K562 (cell line): Measurements from ENCODE around the gene CENPU. TPM values are rescaled to one million over a fixed set of nuclear protein-coding genes. Genes with fewer than 3 reads are reported as not detected.

Experiments used
- ATAC-seq: fragments of 200-7000 bp; cut with Tn5 transposase; 3 replicates; pipeline ENCODE4 v1.9.1; 2020; ENCODE audit warnings: moderate library complexity
- BruUV-seq: library from RNA; stranded (reverse); fragments of 400-500 nt; replicated peaks from 2 replicates; lab custom pipeline; 2021; lab: Mats Ljungman, UMichigan
- CTCF ChIA-PET: fragments of 300-600 bp; formaldehyde crosslinking; extraction: SDS; loops from one replicate; lab custom pipeline; 2021; ENCODE audit warnings: low intra/inter-chr PET ratio; lab: Yijun Ruan, JAX
- POLR2A ChIA-PET: fragments of 300-600, 350-650 bp; sonication (Branson Sonifier 250); formaldehyde crosslinking; extraction: SDS; loops from one replicate; lab custom pipeline; 2021; ENCODE audit warnings: antibody characterized with exemption, inconsistent platforms; lab: Yijun Ruan, JAX
- DNase-seq, 4 experiments: peaks; one replicate each; pipeline versions ENCODE4 v3.0.0 to v3.0.0-alpha.2; 2011 to 2018; ENCODE audit warnings: low spot score in 3 of 4, mixed read lengths in 3 of 4; ENCODE audit errors: extremely low read depth in 1 of 4
- FAIRE-seq: peaks from 2 replicates; lab custom pipeline; 2011; peaks lifted over from hg19 to GRCh38; lab: Jason Lieb, UNC
- H2AFZ ChIP-seq: 2 replicates; pipeline ENCODE4 v1.6.0; 2011; ENCODE audit warnings: low read depth, low read length, control low read depth, inconsistent platforms
- H3K27ac ChIP-seq: fragments of 200-600 bp; 3 replicates; pipeline ENCODE4 v1.8.0; 2011; ENCODE audit warnings: low read depth, mild to moderate bottlenecking, control low read depth, inconsistent platforms, low read length, moderate library complexity, mixed read lengths; ENCODE audit errors: extremely low read depth
- H3K27me3 ChIP-seq, 2 experiments: fragments of 300-600 bp in 1 of 2; 2 replicates in 1 of 2; 3 replicates in 1 of 2; pipeline versions ENCODE4 v1.6.0 to v1.8.0; 2011; ENCODE audit warnings: inconsistent platforms in 2 of 2, low read length in 2 of 2, mild to moderate bottlenecking in 1 of 2, mixed read lengths in 1 of 2, moderate library complexity in 1 of 2; ENCODE audit not compliant: control insufficient read depth in 2 of 2, insufficient read depth in 2 of 2
- H3K36me3 ChIP-seq: fragments of 300-600 bp; 3 replicates; pipeline ENCODE4 v1.8.0; 2011; ENCODE audit warnings: mild to moderate bottlenecking, low read length, inconsistent platforms; ENCODE audit not compliant: control insufficient read depth, insufficient read depth
- H3K4me1 ChIP-seq, 2 experiments: fragments of 200-600 bp in 1 of 2; replicated peaks in 1 of 2; 2 replicates in 1 of 2; 3 replicates in 1 of 2; pipeline versions ENCODE4 v1.5.1 to v1.8.0; 2011; ENCODE audit warnings: inconsistent platforms in 2 of 2, low read length in 2 of 2, mild to moderate bottlenecking in 1 of 2, mixed read lengths in 1 of 2, moderate library complexity in 1 of 2; ENCODE audit not compliant: control insufficient read depth in 2 of 2, insufficient read depth in 2 of 2
- H3K4me2 ChIP-seq: 2 replicates; pipeline ENCODE4 v1.6.1; 2011; ENCODE audit warnings: low read length, control low read depth, inconsistent platforms, mixed read lengths; ENCODE audit not compliant: insufficient read depth
- H3K4me3 ChIP-seq: fragments of 200-600 bp; sonication (generic), shearing (Covaris generic); 2 replicates; pipeline ENCODE4 v1.5.1; 2016; ENCODE audit warnings: control low read depth, inconsistent platforms
- H3K79me2 ChIP-seq: fragments of 200-600 bp; 3 replicates; pipeline ENCODE4 v1.8.0; 2011; ENCODE audit warnings: low read length, inconsistent platforms; ENCODE audit not compliant: control insufficient read depth, insufficient read depth
- H3K9ac ChIP-seq, 2 experiments: 2 replicates each; pipeline versions ENCODE4 v1.6.0 to v1.6.1; 2011; ENCODE audit warnings: low read depth in 2 of 2, low read length in 2 of 2, control low read depth in 1 of 2, inconsistent platforms in 1 of 2, mild to moderate bottlenecking in 1 of 2, mixed read lengths in 1 of 2; ENCODE audit not compliant: insufficient read depth in 1 of 2
- H3K9me1 ChIP-seq: one replicate; pipeline ENCODE4 v1.6.0; 2011; ENCODE audit warnings: inconsistent platforms, mild to moderate bottlenecking, low read length, moderate library complexity; ENCODE audit not compliant: control insufficient read depth, insufficient read depth
- H3K9me3 ChIP-seq: replicated peaks from 2 replicates; pipeline ENCODE4 v1.5.1; 2011; ENCODE audit warnings: low read depth, low read length, inconsistent platforms; ENCODE audit not compliant: control insufficient read depth, insufficient read depth
- H4K20me1 ChIP-seq: replicated peaks from 2 replicates; pipeline ENCODE4 v1.6.1; 2011; ENCODE audit warnings: low read length, inconsistent platforms, mixed read lengths; ENCODE audit not compliant: control insufficient read depth, insufficient read depth
- BRD9 ChIP-seq: fragments of 450-650 bp; IDR thresholded peaks from 2 replicates; pipeline ENCODE4 v1.6.1; 2018; ENCODE audit warnings: low read depth; ENCODE audit not compliant: partially characterized antibody
- CC2D1A ChIP-seq: fragments of 450-650 bp; IDR thresholded peaks from 2 replicates; pipeline ENCODE4 v1.6.1; 2017; ENCODE audit warnings: mild to moderate bottlenecking
- FOS ChIP-seq: IDR thresholded peaks from 3 replicates; pipeline ENCODE4 v1.6.1; 2011; ENCODE audit not compliant: insufficient read length; ENCODE audit errors: extremely low read depth
- HOXB6 ChIP-seq: fragments of 250-450 bp; sonication (Bioruptor Pico); IDR thresholded peaks from 2 replicates; pipeline ENCODE4 v1.5.1; 2022; ENCODE audit warnings: mild to moderate bottlenecking, borderline replicate concordance
- MCM7 ChIP-seq, 2 experiments: fragments of 450-650 bp; IDR thresholded peaks; 2 replicates each; pipeline ENCODE4 v1.6.1; 2016 to 2018
- MYNN ChIP-seq, 2 experiments: sonication (generic); formaldehyde crosslinking in 1 of 2; IDR thresholded peaks; 2 replicates each; pipeline versions ENCODE4 v1.5.0 to v1.6.1; 2016 to 2020; ENCODE audit warnings: antibody characterized with exemption in 1 of 2, missing genetic modification reagents in 1 of 2
- NCOA2 ChIP-seq, 2 experiments: fragments of 450-650 bp; IDR thresholded peaks; 2 replicates each; pipeline ENCODE4 v1.6.1; 2018; ENCODE audit warnings: mild to moderate bottlenecking in 2 of 2, moderate library complexity in 1 of 2; ENCODE audit not compliant: partially characterized antibody in 2 of 2
- NCOA6 ChIP-seq: fragments of 450-650 bp; IDR thresholded peaks from 2 replicates; pipeline ENCODE4 v1.6.1; 2017; ENCODE audit warnings: mild to moderate bottlenecking
- POLR2AphosphoS5 ChIP-seq: IDR thresholded peaks from 2 replicates; pipeline ENCODE4 v1.6.1; 2011; ENCODE audit warnings: mild to moderate bottlenecking, low read depth, low read length, moderate library complexity; ENCODE audit not compliant: control insufficient read depth, insufficient read depth
- RBM39 ChIP-seq: fragments of 200-400 bp; formaldehyde crosslinking; optimal IDR thresholded peaks from 2 replicates; pipeline ENCODE3; 2018; ENCODE audit warnings: low read depth, low read length
- SRSF7 ChIP-seq: fragments of 200-400 bp; formaldehyde crosslinking; optimal IDR thresholded peaks from 2 replicates; pipeline ENCODE3; 2017; ENCODE audit warnings: mild to moderate bottlenecking, low read depth, low read length
- STAT5A ChIP-seq: IDR thresholded peaks from 2 replicates; pipeline ENCODE4 v1.6.1; 2012; ENCODE audit warnings: low read length, inconsistent platforms, borderline replicate concordance
- ZFPM2 ChIP-seq: fragments of 250-450 bp; sonication (Bioruptor Pico); IDR thresholded peaks from 2 replicates; pipeline ENCODE4 v1.5.1; 2022; ENCODE audit warnings: mild to moderate bottlenecking
- ZNF584 ChIP-seq: fragments of 200-800 bp; sonication (Bioruptor generic); IDR thresholded peaks from 2 replicates; pipeline ENCODE4 v1.6.1; 2016; ENCODE audit warnings: low read depth, mild to moderate bottlenecking, missing genetic modification characterization, missing compliant biosample characterization
- ZNF668 ChIP-seq: fragments of 250-450 bp; sonication (Bioruptor Pico); IDR thresholded peaks from 2 replicates; pipeline ENCODE4 v1.8.0; 2022; ENCODE audit warnings: mild to moderate bottlenecking, inconsistent platforms
- ZNF695 ChIP-seq: fragments of 450-650 bp; formaldehyde crosslinking; IDR thresholded peaks from 2 replicates; pipeline ENCODE4 v1.4.0; 2020; ENCODE audit warnings: mild to moderate bottlenecking, moderate library complexity
- ZNF717 ChIP-seq: fragments of 250-450 bp; sonication (Bioruptor Pico); IDR thresholded peaks from 2 replicates; pipeline ENCODE4 v1.5.0; 2021
- ZNF75A ChIP-seq: fragments of 450-650 bp; formaldehyde crosslinking; IDR thresholded peaks from 2 replicates; pipeline ENCODE4 v1.4.0; 2020; ENCODE audit warnings: mild to moderate bottlenecking
- WGBS: fragments of 100-300 bp; shearing (Covaris generic); methylation state at CpG from one replicate; pipeline ENCODE4 v1.1.6; 2016; ENCODE audit warnings: low coverage, mixed read lengths; ENCODE audit not compliant: insufficient coverage; ENCODE audit errors: missing lambda C conversion rate; 5-methylcytosine and 5-hydroxymethylcytosine counted together
- in situ Hi-C: fragments of 300-500 bp; cut with MboI; formaldehyde crosslinking; loops from 4 replicates; pipeline ENCODE4 v1.15.0; 2018; ENCODE audit warnings: inconsistent platforms, mixed read lengths
- intact Hi-C: fragments of 100-400 bp; cut with micrococcal nuclease; formaldehyde crosslinking; loops from 2 replicates; pipeline ENCODE4 v1.14.2; 2022
- polyA plus RNA-seq, 8 experiments: library from polyadenylated mRNA; depleted of rRNA in 4 of 8; stranded (reverse) in 5 of 8; unstranded in 3 of 8; fragments of >200 nt; fragmentation: Nextera tagmentation in 2 of 8; fragmentation: Illumina TruSeq in 1 of 8; extraction: Ambion mirVana in 2 of 8; extraction: Trizol in 1 of 8; gene quantifications; 2 replicates each; pipeline versions ENCODE4 v1.2.1 to v1.2.3, GENCODE V29; 2011 to 2014; ENCODE audit warnings: inconsistent platforms in 1 of 8, missing spikeins in 1 of 8
- total RNA-seq, 7 experiments: library from RNA; depleted of rRNA in 6 of 7; stranded (reverse); fragments of >200 nt in 6 of 7; fragmentation: Illumina TruSeq in 2 of 7; extraction: Trizol in 2 of 7; gene quantifications; 2 replicates each; pipeline versions ENCODE4 v1.2.1 to v1.2.3, GENCODE V29; 2011 to 2021; ENCODE audit warnings: low replicate concordance in 1 of 7
- TF ChIP-seq, protein P1 (sequence below): IDR thresholded peaks from 2 replicates; pipeline ENCODE4 v1.6.1; 2012; ENCODE audit warnings: low read depth, low read length, improper control_type of control experiment, borderline replicate concordance

The CENPU gene
- total and polyA plus RNA-seq, 9 of the 15 experiments (the other 6 are each of a cell fraction or from before 2014, with no cell fraction given) = 39.4 to 98.7 (median 84.3) TPM

DNA sequence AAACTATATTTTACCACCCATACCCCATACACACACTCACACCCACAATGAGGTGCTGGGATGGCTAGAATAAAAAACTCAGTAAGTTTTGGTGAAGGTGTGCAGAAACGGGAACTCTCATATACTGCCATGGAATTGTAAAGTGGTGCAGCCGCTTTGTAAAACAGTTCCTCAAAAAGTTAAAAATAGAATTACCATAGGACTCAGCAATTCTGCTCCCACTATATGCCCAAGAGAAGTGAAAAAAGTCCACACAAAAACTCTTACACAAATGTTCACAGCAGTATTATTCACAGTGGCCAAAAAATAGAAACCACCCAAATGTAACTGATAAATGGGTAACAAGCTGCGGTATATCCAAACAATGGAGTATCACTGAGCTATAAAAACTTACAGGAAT, 6.5 kb downstream of the CENPU start:
- ATAC-seq (no peak), FAIRE-seq (no peak), DNase-seq (no peak)
- no peak overlapping the region for H3K4me3 ChIP-seq
- H3K36me3 ChIP-seq = peaks cover 90% of the 10 kb centered on the region
- ChIA-PET POLR2A (no interaction called here), CTCF (no interaction called here)
- H3K9ac ChIP-seq = no peak overlapping the region
- WGBS = 93% methylated on average over 3 of the region's 3 CpGs
- in situ Hi-C loops = no loop called here
- H2AFZ ChIP-seq = no peak overlapping the region
- BruUV-seq = no TSS peak
- H3K4me2 ChIP-seq = no peak overlapping the region
- H3K27ac ChIP-seq = no peak overlapping the region
- H3K9me3 ChIP-seq = no peaks in the 10 kb centered on the region
- H3K9me1 ChIP-seq = no peaks in the 10 kb centered on the region
- H4K20me1 ChIP-seq = no peaks in the 10 kb centered on the region
- H3K27me3 ChIP-seq = no peaks in the 10 kb centered on the region
- H3K79me2 ChIP-seq = peaks cover 43% of the 10 kb centered on the region
- intact Hi-C loops = no loop called here
- no peak for TF ChIP-seq STAT5A
- no peak for TF ChIP-seq ZNF717 (CRISPR knock-in tag)
- TF ChIP-seq NCOA6 = no peak
- no peak for TF ChIP-seq SRSF7
- no peak for TF ChIP-seq MCM7 (IDR thresholded peaks at IDR 0.05)
- TF ChIP-seq MYNN (IDR thresholded peaks at IDR 0.05) = no peak
- no peak for TF ChIP-seq MYNN (CRISPR knock-in tag; IDR thresholded peaks at IDR 0.05)
- TF ChIP-seq ZNF695 (CRISPR knock-in tag) = no peak
- TF ChIP-seq NCOA2 (IDR thresholded peaks at IDR 0.05; ENCODE audit: partially characterized antibody in 2 of 2) = no peak
- no peak for TF ChIP-seq POLR2AphosphoS5
- TF ChIP-seq RBM39 = no peak
- no peak for TF ChIP-seq BRD9
- no peak for TF ChIP-seq ZNF584
- no peak for TF ChIP-seq ZFPM2
- no peak for TF ChIP-seq CC2D1A
- no peak for TF ChIP-seq ZNF668 (CRISPR knock-in tag)
- TF ChIP-seq HOXB6 (CRISPR knock-in tag) = no peak
- TF ChIP-seq ZNF75A = no peak
- no peak for TF ChIP-seq FOS
- TF ChIP-seq, protein P1, sequence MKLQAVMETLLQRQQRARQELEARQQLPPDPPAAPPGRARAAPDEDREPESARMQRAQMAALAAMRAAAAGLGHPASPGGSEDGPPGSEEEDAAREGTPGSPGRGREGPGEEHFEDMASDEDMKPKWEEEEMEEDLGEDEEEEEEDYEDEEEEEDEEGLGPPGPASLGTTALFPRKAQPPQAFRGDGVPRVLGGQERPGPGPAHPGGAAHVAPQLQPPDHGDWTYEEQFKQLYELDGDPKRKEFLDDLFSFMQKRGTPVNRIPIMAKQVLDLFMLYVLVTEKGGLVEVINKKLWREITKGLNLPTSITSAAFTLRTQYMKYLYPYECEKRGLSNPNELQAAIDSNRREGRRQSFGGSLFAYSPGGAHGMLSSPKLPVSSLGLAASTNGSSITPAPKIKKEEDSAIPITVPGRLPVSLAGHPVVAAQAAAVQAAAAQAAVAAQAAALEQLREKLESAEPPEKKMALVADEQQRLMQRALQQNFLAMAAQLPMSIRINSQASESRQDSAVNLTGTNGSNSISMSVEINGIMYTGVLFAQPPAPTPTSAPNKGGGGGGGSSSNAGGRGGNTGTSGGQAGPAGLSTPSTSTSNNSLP = no peak
- H3K4me1 ChIP-seq = no peaks in the 10 kb centered on the region
